Testis (tissue), 2 donors: ENCODE measurements around the gene C16orf90.

ENCODE experiments used
- POLR2A ChIP-seq: fragments of 450-650 bp; IDR thresholded peaks from one replicate; pipeline ENCODE4 v1.6.1; 2017; ENCODE audit warnings: antibody characterized with exemption, mild to moderate bottlenecking, moderate library complexity
- TF ChIP-seq, protein P1 (sequence below), 3 experiments: fragments of 450-650 bp in 2 of 3; fragments of 200-600 bp in 1 of 3; sonication (generic) in 1 of 3; IDR thresholded peaks; one replicate each; pipeline ENCODE4 v1.5.1; 2016 to 2019; ENCODE audit warnings: antibody characterized with exemption in 3 of 3, mild to moderate bottlenecking in 2 of 3, moderate library complexity in 1 of 3

DNA sequence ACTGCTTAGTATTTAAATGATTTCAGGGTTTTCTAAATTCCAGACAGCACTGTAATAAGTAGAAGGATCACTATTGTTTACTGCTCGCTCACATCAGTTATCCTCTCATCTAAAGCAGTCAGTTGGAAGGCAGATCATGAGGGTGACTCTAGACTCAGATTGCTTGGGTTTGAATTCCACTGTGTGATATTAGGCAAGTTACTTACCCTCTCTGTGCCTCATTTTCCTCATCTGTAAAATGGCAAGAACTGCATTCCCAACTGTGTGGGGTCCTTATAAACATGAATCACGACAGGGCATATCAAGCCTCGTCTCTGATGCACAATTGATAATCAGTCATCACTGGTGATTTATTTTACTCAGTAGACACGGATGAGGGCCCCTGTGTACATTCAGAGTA is 20.6 kb upstream of the C16orf90 start:
- TF ChIP-seq, protein P1, sequence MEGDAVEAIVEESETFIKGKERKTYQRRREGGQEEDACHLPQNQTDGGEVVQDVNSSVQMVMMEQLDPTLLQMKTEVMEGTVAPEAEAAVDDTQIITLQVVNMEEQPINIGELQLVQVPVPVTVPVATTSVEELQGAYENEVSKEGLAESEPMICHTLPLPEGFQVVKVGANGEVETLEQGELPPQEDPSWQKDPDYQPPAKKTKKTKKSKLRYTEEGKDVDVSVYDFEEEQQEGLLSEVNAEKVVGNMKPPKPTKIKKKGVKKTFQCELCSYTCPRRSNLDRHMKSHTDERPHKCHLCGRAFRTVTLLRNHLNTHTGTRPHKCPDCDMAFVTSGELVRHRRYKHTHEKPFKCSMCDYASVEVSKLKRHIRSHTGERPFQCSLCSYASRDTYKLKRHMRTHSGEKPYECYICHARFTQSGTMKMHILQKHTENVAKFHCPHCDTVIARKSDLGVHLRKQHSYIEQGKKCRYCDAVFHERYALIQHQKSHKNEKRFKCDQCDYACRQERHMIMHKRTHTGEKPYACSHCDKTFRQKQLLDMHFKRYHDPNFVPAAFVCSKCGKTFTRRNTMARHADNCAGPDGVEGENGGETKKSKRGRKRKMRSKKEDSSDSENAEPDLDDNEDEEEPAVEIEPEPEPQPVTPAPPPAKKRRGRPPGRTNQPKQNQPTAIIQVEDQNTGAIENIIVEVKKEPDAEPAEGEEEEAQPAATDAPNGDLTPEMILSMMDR (IDR thresholded peaks at IDR 0.05) = no peak
- no peak for TF ChIP-seq POLR2A
